K562 (cell line): Measurements from ENCODE around the gene DCAF5. TPM values are rescaled to one million over a fixed set of nuclear protein-coding genes. Genes with fewer than 3 reads are reported as not detected.

ENCODE experiments used
- ATAC-seq: fragments of 200-7000 bp; cut with Tn5 transposase; 3 replicates; pipeline ENCODE4 v1.9.1; 2020; ENCODE audit warnings: moderate library complexity
- BruUV-seq: library from RNA; stranded (reverse); fragments of 400-500 nt; replicated peaks from 2 replicates; lab custom pipeline; 2021; lab: Mats Ljungman, UMichigan
- CTCF ChIA-PET: fragments of 300-600 bp; formaldehyde crosslinking; extraction: SDS; loops from one replicate; lab custom pipeline; 2021; ENCODE audit warnings: low intra/inter-chr PET ratio; lab: Yijun Ruan, JAX
- POLR2A ChIA-PET: fragments of 300-600, 350-650 bp; sonication (Branson Sonifier 250); formaldehyde crosslinking; extraction: SDS; loops from one replicate; lab custom pipeline; 2021; ENCODE audit warnings: antibody characterized with exemption, inconsistent platforms; lab: Yijun Ruan, JAX
- DNase-seq, 4 experiments: peaks; one replicate each; pipeline versions ENCODE4 v3.0.0 to v3.0.0-alpha.2; 2011 to 2018; ENCODE audit warnings: low spot score in 3 of 4, mixed read lengths in 3 of 4; ENCODE audit errors: extremely low read depth in 1 of 4
- FAIRE-seq: peaks from 2 replicates; lab custom pipeline; 2011; peaks lifted over from hg19 to GRCh38; lab: Jason Lieb, UNC
- H2AFZ ChIP-seq: 2 replicates; pipeline ENCODE4 v1.6.0; 2011; ENCODE audit warnings: low read depth, low read length, control low read depth, inconsistent platforms
- H3K27ac ChIP-seq: fragments of 200-600 bp; 3 replicates; pipeline ENCODE4 v1.8.0; 2011; ENCODE audit warnings: low read depth, mild to moderate bottlenecking, control low read depth, inconsistent platforms, low read length, moderate library complexity, mixed read lengths; ENCODE audit errors: extremely low read depth
- H3K27me3 ChIP-seq, 2 experiments: fragments of 300-600 bp in 1 of 2; 2 replicates in 1 of 2; 3 replicates in 1 of 2; pipeline versions ENCODE4 v1.6.0 to v1.8.0; 2011; ENCODE audit warnings: inconsistent platforms in 2 of 2, low read length in 2 of 2, mild to moderate bottlenecking in 1 of 2, mixed read lengths in 1 of 2, moderate library complexity in 1 of 2; ENCODE audit not compliant: control insufficient read depth in 2 of 2, insufficient read depth in 2 of 2
- H3K36me3 ChIP-seq: fragments of 300-600 bp; 3 replicates; pipeline ENCODE4 v1.8.0; 2011; ENCODE audit warnings: mild to moderate bottlenecking, low read length, inconsistent platforms; ENCODE audit not compliant: control insufficient read depth, insufficient read depth
- H3K4me1 ChIP-seq, 2 experiments: fragments of 200-600 bp in 1 of 2; replicated peaks in 1 of 2; 2 replicates in 1 of 2; 3 replicates in 1 of 2; pipeline versions ENCODE4 v1.5.1 to v1.8.0; 2011; ENCODE audit warnings: inconsistent platforms in 2 of 2, low read length in 2 of 2, mild to moderate bottlenecking in 1 of 2, mixed read lengths in 1 of 2, moderate library complexity in 1 of 2; ENCODE audit not compliant: control insufficient read depth in 2 of 2, insufficient read depth in 2 of 2
- H3K4me2 ChIP-seq: 2 replicates; pipeline ENCODE4 v1.6.1; 2011; ENCODE audit warnings: low read length, control low read depth, inconsistent platforms, mixed read lengths; ENCODE audit not compliant: insufficient read depth
- H3K4me3 ChIP-seq: fragments of 200-600 bp; sonication (generic), shearing (Covaris generic); 2 replicates; pipeline ENCODE4 v1.5.1; 2016; ENCODE audit warnings: control low read depth, inconsistent platforms
- H3K79me2 ChIP-seq: fragments of 200-600 bp; 3 replicates; pipeline ENCODE4 v1.8.0; 2011; ENCODE audit warnings: low read length, inconsistent platforms; ENCODE audit not compliant: control insufficient read depth, insufficient read depth
- H3K9ac ChIP-seq, 2 experiments: 2 replicates each; pipeline versions ENCODE4 v1.6.0 to v1.6.1; 2011; ENCODE audit warnings: low read depth in 2 of 2, low read length in 2 of 2, control low read depth in 1 of 2, inconsistent platforms in 1 of 2, mild to moderate bottlenecking in 1 of 2, mixed read lengths in 1 of 2; ENCODE audit not compliant: insufficient read depth in 1 of 2
- H3K9me1 ChIP-seq: one replicate; pipeline ENCODE4 v1.6.0; 2011; ENCODE audit warnings: inconsistent platforms, mild to moderate bottlenecking, low read length, moderate library complexity; ENCODE audit not compliant: control insufficient read depth, insufficient read depth
- H3K9me3 ChIP-seq: replicated peaks from 2 replicates; pipeline ENCODE4 v1.5.1; 2011; ENCODE audit warnings: low read depth, low read length, inconsistent platforms; ENCODE audit not compliant: control insufficient read depth, insufficient read depth
- H4K20me1 ChIP-seq: replicated peaks from 2 replicates; pipeline ENCODE4 v1.6.1; 2011; ENCODE audit warnings: low read length, inconsistent platforms, mixed read lengths; ENCODE audit not compliant: control insufficient read depth, insufficient read depth
- E2F8 ChIP-seq: fragments of 450-650 bp; IDR thresholded peaks from 2 replicates; pipeline ENCODE4 v1.7.1; 2018; ENCODE audit warnings: mild to moderate bottlenecking, low read depth; ENCODE audit not compliant: partially characterized antibody
- SMARCA4 ChIP-seq: fragments of 450-650 bp; IDR thresholded peaks from 2 replicates; pipeline ENCODE4 v1.6.1; 2016
- ZNF639 ChIP-seq, 2 experiments: fragments of 200-800 bp in 1 of 2; sonication (Bioruptor generic) in 1 of 2; sonication (generic) in 1 of 2; formaldehyde crosslinking in 1 of 2; IDR thresholded peaks in 1 of 2; conservative IDR thresholded peaks in 1 of 2; 2 replicates each; pipeline versions ENCODE4 v1.5.0 to v1.6.1; 2016 to 2020; ENCODE audit warnings: missing compliant biosample characterization in 1 of 2, missing genetic modification characterization in 1 of 2, missing genetic modification reagents in 1 of 2
- WGBS: fragments of 100-300 bp; shearing (Covaris generic); methylation state at CpG from one replicate; pipeline ENCODE4 v1.1.6; 2016; ENCODE audit warnings: low coverage, mixed read lengths; ENCODE audit not compliant: insufficient coverage; ENCODE audit errors: missing lambda C conversion rate; 5-methylcytosine and 5-hydroxymethylcytosine counted together
- in situ Hi-C: fragments of 300-500 bp; cut with MboI; formaldehyde crosslinking; loops from 4 replicates; pipeline ENCODE4 v1.15.0; 2018; ENCODE audit warnings: inconsistent platforms, mixed read lengths
- intact Hi-C: fragments of 100-400 bp; cut with micrococcal nuclease; formaldehyde crosslinking; loops from 2 replicates; pipeline ENCODE4 v1.14.2; 2022
- polyA plus RNA-seq, 8 experiments: library from polyadenylated mRNA; depleted of rRNA in 4 of 8; stranded (reverse) in 5 of 8; unstranded in 3 of 8; fragments of >200 nt; fragmentation: Nextera tagmentation in 2 of 8; fragmentation: Illumina TruSeq in 1 of 8; extraction: Ambion mirVana in 2 of 8; extraction: Trizol in 1 of 8; gene quantifications; 2 replicates each; pipeline versions ENCODE4 v1.2.1 to v1.2.3, GENCODE V29; 2011 to 2014; ENCODE audit warnings: inconsistent platforms in 1 of 8, missing spikeins in 1 of 8
- total RNA-seq, 7 experiments: library from RNA; depleted of rRNA in 6 of 7; stranded (reverse); fragments of >200 nt in 6 of 7; fragmentation: Illumina TruSeq in 2 of 7; extraction: Trizol in 2 of 7; gene quantifications; 2 replicates each; pipeline versions ENCODE4 v1.2.1 to v1.2.3, GENCODE V29; 2011 to 2021; ENCODE audit warnings: low replicate concordance in 1 of 7

DCAF5 gene
- total and polyA plus RNA-seq, 9 of the 15 experiments (the other 6 are each of a cell fraction or from before 2014, with no cell fraction given), result 5.6 to 24.1 (median 12.7) TPM

GRCh38 chr14:69086537-69086936 lies 66.4 kb downstream of the DCAF5 start (continued):
- TF ChIP-seq E2F8 (no peak), ZNF639 (CRISPR knock-in tag; conservative IDR thresholded peaks at IDR 0.05 in 1 of 2, IDR thresholded peaks at IDR 0.05 in 1 of 2) (no peak)

- in situ Hi-C loops, result no loop called here
- intact Hi-C loops, result no loop called here
- H3K27ac ChIP-seq, result no peak overlapping the region
- H3K4me3 ChIP-seq, result no peak overlapping the region
- H3K9me3 ChIP-seq, result no peaks in the 10 kb centered on the region
- H3K36me3 ChIP-seq, result peaks cover 37% of the 10 kb centered on the region; the same call in 2 of the 3 replicates
- no peaks in the 10 kb centered on the region for H3K79me2 ChIP-seq
- TF ChIP-seq SMARCA4, result no peak
- FAIRE-seq (no peak), ATAC-seq (no peak), DNase-seq (no peak)
- no peak overlapping the region for H2AFZ ChIP-seq
- H3K4me1 ChIP-seq, result no peaks in the 10 kb centered on the region
- 81% methylated on average over 4 of the region's 4 CpGs for WGBS
- H4K20me1 ChIP-seq, result no peaks in the 10 kb centered on the region
- no peaks in the 10 kb centered on the region for H3K27me3 ChIP-seq
- no peak overlapping the region for H3K4me2 ChIP-seq
- H3K9me1 ChIP-seq, result no peaks in the 10 kb centered on the region
- CTCF ChIA-PET, result no interaction called here
- no TSS peak for BruUV-seq
- POLR2A ChIA-PET, result no interaction called here
- no peak overlapping the region for H3K9ac ChIP-seq
These were observed 68.9 kb downstream of the DCAF5 start for GRCh38 chr14:69084023-69084422.
